GM12878 (cell line): Measurements from ENCODE around the gene RSAD2. TPM values are rescaled to one million over a fixed set of nuclear protein-coding genes. Genes with fewer than 3 reads are reported as not detected.

ENCODE experiments used
- ATF2 ChIP-seq: IDR thresholded peaks from 2 replicates; pipeline ENCODE4 v1.6.1; 2012; ENCODE audit warnings: low read length, inconsistent platforms
- BACH1 ChIP-seq: fragments of 450-650 bp; IDR thresholded peaks from 2 replicates; pipeline ENCODE4 v1.6.1; 2017; ENCODE audit warnings: mild to moderate bottlenecking, borderline replicate concordance
- BCL3 ChIP-seq: IDR thresholded peaks from 2 replicates; pipeline ENCODE4 v1.6.1; 2011; ENCODE audit warnings: borderline replicate concordance, low read depth, mild to moderate bottlenecking, moderate library complexity, low read length; ENCODE audit not compliant: insufficient read depth, poor library complexity, severe bottlenecking
- ELK1 ChIP-seq: IDR thresholded peaks from 2 replicates; pipeline ENCODE4 v1.6.1; 2012; ENCODE audit warnings: low read depth, low read length, improper control_type of control experiment
- ESRRA ChIP-seq: IDR thresholded peaks from 2 replicates; pipeline ENCODE4 v1.6.1; 2012; ENCODE audit warnings: mild to moderate bottlenecking, low read length, improper control_type of control experiment
- FOXM1 ChIP-seq: IDR thresholded peaks from 2 replicates; pipeline ENCODE4 v1.6.1; 2012; ENCODE audit warnings: low read depth, mild to moderate bottlenecking, inconsistent platforms, low read length, moderate library complexity
- HDAC2 ChIP-seq: fragments of 200-600 bp; sonication (generic); IDR thresholded peaks from 2 replicates; pipeline ENCODE4 v1.6.1; 2017
- IKZF2 ChIP-seq, 2 experiments: fragments of 450-650 bp; IDR thresholded peaks; 2 replicates each; pipeline ENCODE4 v1.6.1; 2017; ENCODE audit warnings: mild to moderate bottlenecking in 2 of 2, moderate library complexity in 2 of 2
- IRF3 ChIP-seq: fragments of 450-650 bp; IDR thresholded peaks from 2 replicates; pipeline ENCODE4 v1.6.1; 2014; ENCODE audit warnings: mild to moderate bottlenecking
- IRF4 ChIP-seq: IDR thresholded peaks from 2 replicates; pipeline ENCODE4 v1.6.1; 2011; ENCODE audit warnings: low read depth, low read length
- MXI1 ChIP-seq: fragments of 150-350 bp; IDR thresholded peaks from 2 replicates; pipeline ENCODE4 v1.6.1; 2011; ENCODE audit warnings: low read depth, mild to moderate bottlenecking, inconsistent platforms, low read length, improper control_type of control experiment
- NBN ChIP-seq: fragments of 450-650 bp; IDR thresholded peaks from 2 replicates; pipeline ENCODE4 v1.6.1; 2016
- NFYA ChIP-seq: IDR thresholded peaks from 2 replicates; pipeline ENCODE4 v1.6.1; 2011; ENCODE audit warnings: low read depth, mild to moderate bottlenecking, low read length, improper control_type of control experiment, borderline replicate concordance
- PBX3 ChIP-seq: IDR thresholded peaks from 2 replicates; pipeline ENCODE4 v1.6.1; 2011; ENCODE audit warnings: mild to moderate bottlenecking, low read depth, low read length, moderate library complexity; ENCODE audit not compliant: insufficient replicate concordance
- PKNOX1 ChIP-seq: fragments of 450-650 bp; IDR thresholded peaks from 2 replicates; pipeline ENCODE4 v1.6.1; 2016; ENCODE audit warnings: mild to moderate bottlenecking
- RAD21 ChIP-seq: IDR thresholded peaks from 2 replicates; pipeline ENCODE4 v1.6.1; 2011; ENCODE audit warnings: mild to moderate bottlenecking, low read depth, low read length, moderate library complexity; ENCODE audit not compliant: insufficient read depth
- RAD51 ChIP-seq: fragments of 450-650 bp; IDR thresholded peaks from 2 replicates; pipeline ENCODE4 v1.6.1; 2016; ENCODE audit warnings: moderate library complexity, mild to moderate bottlenecking, inconsistent platforms
- USF1 ChIP-seq: IDR thresholded peaks from 2 replicates; pipeline ENCODE4 v1.6.1; 2011; ENCODE audit warnings: borderline replicate concordance, low read depth, mild to moderate bottlenecking, moderate library complexity, mixed read lengths, low read length; ENCODE audit not compliant: insufficient read depth; ENCODE audit errors: extremely low read length
- USF2 ChIP-seq: IDR thresholded peaks from 2 replicates; pipeline ENCODE4 v1.6.1; 2011; ENCODE audit warnings: low read depth, low read length, improper control_type of control experiment, borderline replicate concordance
- polyA plus RNA-seq, 11 experiments: library from polyadenylated mRNA; depleted of rRNA in 4 of 11; unstranded in 6 of 11; stranded (reverse) in 5 of 11; fragments of >200 nt; fragmentation: Nextera tagmentation in 4 of 11; fragmentation: Illumina TruSeq in 1 of 11; extraction: Ambion mirVana in 4 of 11; extraction: Trizol in 1 of 11; gene quantifications; 1 replicate in 1 of 11; 2 replicates in 10 of 11; pipeline versions ENCODE4 v1.2.1 to v1.2.3, GENCODE V29; 2011 to 2016; ENCODE audit warnings: inconsistent platforms in 2 of 11, missing spikeins in 2 of 11, low read depth in 1 of 11
- total RNA-seq, 4 experiments: library from RNA; depleted of rRNA in 3 of 4; stranded (reverse); fragments of >200 nt in 3 of 4; fragmentation: Illumina TruSeq in 1 of 4; extraction: Trizol in 1 of 4; gene quantifications; 2 replicates each; pipeline versions ENCODE4 v1.2.1 to v1.2.3, GENCODE V29; 2013 to 2021

Gene RSAD2
- total and polyA plus RNA-seq, 10 of the 15 experiments (the other 5 are each of a cell fraction or from before 2014, with no cell fraction given), result 0.24 to 0.90 (median 0.69) TPM

GRCh38 chr2:6917071-6917760, 39.6 kb downstream of the RSAD2 start, which contains the start of gene RNF144A (continued):
- no peak for TF ChIP-seq PKNOX1
- no peak for TF ChIP-seq BCL3
- TF ChIP-seq ATF2, result no peak
- TF ChIP-seq PBX3, result no peak
- TF ChIP-seq BACH1, result peak; percentile 76; the same call in 1 of the 2 replicates
- no peak for TF ChIP-seq NBN
- no peak for TF ChIP-seq NFYA
- TF ChIP-seq MXI1, result no peak
- 0 out of 2 replicates have a peak, but pooled peaks have one; percentile 25 for TF ChIP-seq RAD21
- TF ChIP-seq IKZF2 (IDR thresholded peaks at IDR 0.05), result no peak
- no peak for TF ChIP-seq IRF3
- TF ChIP-seq IRF4, result no peak
- no peak for TF ChIP-seq RAD51
- TF ChIP-seq ELK1, result no peak
- no peak for TF ChIP-seq FOXM1
- TF ChIP-seq ESRRA, result no peak
- no peak for TF ChIP-seq USF1
- no peak for TF ChIP-seq USF2
- TF ChIP-seq HDAC2, result no peak
